ENCODE results near the gene NAALADL2.

Gene NAALADL2

DNA sequence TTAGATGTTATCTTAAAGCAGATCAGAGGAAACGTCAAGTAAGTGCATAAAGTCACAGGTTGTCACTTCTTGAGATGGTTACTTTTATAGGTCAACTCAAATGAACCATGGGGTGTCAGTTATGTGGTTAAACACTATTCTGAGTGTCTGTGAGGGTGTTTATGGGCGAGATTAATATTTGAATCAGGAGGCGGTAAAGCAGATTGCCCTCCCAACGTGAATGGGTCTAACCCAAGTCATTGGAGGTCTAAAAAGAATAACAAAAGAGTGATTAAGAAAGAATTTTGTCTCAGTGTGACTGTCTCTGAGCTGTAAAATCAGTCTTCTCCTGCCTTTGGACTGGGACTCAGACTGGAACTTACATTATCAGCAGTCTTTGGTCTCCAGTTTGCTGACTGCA lies 977.5 kb downstream of the NAALADL2 start:
- DNase-seq (ENCODE audit: low read depth) = no peak
- TF ChIP-seq, protein P1, sequence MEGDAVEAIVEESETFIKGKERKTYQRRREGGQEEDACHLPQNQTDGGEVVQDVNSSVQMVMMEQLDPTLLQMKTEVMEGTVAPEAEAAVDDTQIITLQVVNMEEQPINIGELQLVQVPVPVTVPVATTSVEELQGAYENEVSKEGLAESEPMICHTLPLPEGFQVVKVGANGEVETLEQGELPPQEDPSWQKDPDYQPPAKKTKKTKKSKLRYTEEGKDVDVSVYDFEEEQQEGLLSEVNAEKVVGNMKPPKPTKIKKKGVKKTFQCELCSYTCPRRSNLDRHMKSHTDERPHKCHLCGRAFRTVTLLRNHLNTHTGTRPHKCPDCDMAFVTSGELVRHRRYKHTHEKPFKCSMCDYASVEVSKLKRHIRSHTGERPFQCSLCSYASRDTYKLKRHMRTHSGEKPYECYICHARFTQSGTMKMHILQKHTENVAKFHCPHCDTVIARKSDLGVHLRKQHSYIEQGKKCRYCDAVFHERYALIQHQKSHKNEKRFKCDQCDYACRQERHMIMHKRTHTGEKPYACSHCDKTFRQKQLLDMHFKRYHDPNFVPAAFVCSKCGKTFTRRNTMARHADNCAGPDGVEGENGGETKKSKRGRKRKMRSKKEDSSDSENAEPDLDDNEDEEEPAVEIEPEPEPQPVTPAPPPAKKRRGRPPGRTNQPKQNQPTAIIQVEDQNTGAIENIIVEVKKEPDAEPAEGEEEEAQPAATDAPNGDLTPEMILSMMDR (conservative IDR thresholded peaks at IDR 0.05; ENCODE audit: control insufficient read depth, insufficient read depth, low read depth, low read length) = no peak
- H3K4me3 ChIP-seq (ENCODE audit: control insufficient read depth, low read depth, low read length) = no peak overlapping the region

DNA sequence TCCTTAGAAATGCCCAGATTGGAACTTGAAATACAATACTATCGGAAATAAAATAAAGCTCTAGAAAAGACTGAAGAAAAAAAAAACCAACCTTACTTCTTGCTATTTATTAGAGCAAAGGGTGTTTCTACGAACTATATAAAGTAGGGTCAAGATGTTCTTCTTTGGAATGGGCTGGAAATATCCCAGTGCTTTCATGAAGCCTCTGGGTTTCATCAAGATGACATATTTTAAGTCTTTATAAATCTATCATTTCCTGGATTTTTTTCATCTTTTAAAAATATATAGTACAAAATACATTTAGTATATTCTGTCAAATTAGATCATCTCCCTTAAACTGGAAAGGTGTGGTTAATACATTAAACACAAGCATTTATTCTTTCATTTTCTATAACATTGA lies 978.8 kb downstream of the NAALADL2 start:
- H3K4me3 ChIP-seq (ENCODE audit: control insufficient read depth, low read depth, low read length) = no peak overlapping the region
- DNase-seq (ENCODE audit: low read depth) = no peak
- TF ChIP-seq, protein P1 (conservative IDR thresholded peaks at IDR 0.05; ENCODE audit: control insufficient read depth, insufficient read depth, low read depth, low read length) = no peak

DNA sequence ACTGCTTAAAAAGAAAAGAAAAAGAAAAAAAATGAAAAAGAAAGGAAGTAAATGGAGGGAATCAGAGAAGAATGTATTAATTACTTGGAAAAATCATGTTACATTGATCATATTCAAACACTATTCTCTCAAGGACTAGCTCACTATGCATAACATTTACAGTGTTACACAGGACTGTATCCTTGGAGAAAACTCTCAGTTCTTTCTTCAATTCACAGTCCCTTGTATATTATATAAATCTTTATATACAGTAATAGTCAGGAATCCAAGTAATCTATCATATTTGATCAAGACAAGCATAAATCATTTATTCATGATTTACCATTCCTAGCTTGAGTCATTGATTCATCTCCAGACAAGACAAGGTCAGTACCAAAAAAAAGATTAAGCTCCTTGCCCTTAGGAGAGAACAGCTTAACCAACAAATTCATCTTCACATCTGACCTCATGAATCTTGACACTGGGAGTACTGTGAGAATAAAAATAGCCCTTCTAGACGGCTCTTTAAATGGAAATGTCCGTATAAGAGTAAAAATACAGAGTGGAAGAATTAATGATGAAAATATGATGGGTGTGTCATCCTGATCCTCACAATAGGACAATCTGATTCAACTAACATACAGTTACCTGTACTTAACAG lies 980.4 kb downstream of the NAALADL2 start:
- no peak overlapping the region for H3K4me3 ChIP-seq (ENCODE audit: control insufficient read depth, low read depth, low read length)
- no peak for DNase-seq (ENCODE audit: low read depth)
- TF ChIP-seq, protein P1 (conservative IDR thresholded peaks at IDR 0.05; ENCODE audit: control insufficient read depth, insufficient read depth, low read depth, low read length) = no peak

DNA sequence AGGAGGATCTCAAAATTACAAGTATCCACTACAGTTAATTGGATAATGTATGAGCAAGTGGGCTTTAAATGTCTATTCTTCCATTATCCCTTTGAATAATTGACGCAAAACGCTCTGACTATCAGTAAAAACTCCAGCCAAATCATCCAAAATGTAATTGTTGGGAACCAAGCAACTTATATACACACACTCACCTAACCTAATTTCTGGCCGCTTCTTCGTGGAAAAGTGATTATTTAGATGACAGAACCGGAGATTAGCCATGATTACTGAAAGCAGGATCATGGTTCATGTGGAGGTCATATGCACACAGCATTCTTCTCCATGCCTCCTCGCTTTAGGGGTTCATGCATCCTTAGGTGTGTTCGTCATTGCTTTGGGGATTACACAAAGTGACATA lies 992.4 kb downstream of the NAALADL2 start:
- no peak for DNase-seq (ENCODE audit: low read depth)
- H3K4me3 ChIP-seq (ENCODE audit: control insufficient read depth, low read depth, low read length) = no peak overlapping the region
- TF ChIP-seq, protein P1 (conservative IDR thresholded peaks at IDR 0.05; ENCODE audit: control insufficient read depth, insufficient read depth, low read depth, low read length) = no peak

DNA sequence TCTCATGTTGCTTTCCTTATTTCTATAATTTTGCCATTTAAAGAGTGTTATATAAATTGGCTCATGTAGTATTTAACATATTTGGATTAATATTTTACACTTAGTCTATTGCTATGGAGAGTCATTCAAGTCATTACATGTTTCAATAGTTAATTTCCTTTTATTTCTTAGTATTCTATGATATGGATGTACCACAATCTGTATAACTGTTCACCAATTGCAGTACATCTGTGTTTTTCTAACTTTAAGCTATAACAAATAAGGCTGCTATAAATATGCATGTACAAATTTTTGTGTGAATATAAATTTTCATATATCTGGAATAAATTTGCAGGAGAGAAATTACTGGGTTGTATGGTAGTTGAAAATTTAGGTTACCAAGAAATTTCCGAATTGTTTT lies 993.4 kb downstream of the NAALADL2 start:
- DNase-seq (ENCODE audit: low read depth) = no peak
- H3K4me3 ChIP-seq (ENCODE audit: control insufficient read depth, low read depth, low read length) = no peak overlapping the region
- TF ChIP-seq, protein P1 (conservative IDR thresholded peaks at IDR 0.05; ENCODE audit: control insufficient read depth, insufficient read depth, low read depth, low read length) = no peak

DNA sequence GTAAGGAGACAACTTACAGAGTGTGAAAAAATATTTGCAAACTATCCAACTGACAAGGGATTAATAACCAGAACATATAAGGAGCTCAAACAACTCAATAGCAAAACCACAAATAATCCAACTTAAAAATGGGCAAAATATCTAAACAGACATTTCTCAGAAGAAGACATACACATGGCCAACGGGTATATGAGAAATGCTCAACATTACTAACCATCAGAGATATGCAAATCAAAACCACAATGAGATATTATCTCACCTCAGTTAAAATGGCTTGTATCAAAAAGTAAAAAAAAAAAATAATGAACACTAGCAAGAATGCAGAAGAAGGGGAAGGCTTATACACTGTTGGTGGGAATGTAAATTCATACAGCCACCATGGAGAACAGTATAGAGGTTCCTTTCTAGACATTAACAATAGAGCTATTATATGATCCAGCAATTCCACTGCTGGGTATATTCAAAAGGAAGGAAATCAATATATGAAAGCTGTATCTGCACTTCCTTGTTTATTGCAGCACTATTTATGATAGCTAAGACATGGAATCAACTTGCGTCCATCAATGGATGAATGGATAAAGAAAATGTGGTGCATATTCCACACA lies 998.6 kb downstream of the NAALADL2 start:
- no peak for DNase-seq (ENCODE audit: low read depth)
- TF ChIP-seq, protein P1 (conservative IDR thresholded peaks at IDR 0.05; ENCODE audit: control insufficient read depth, insufficient read depth, low read depth, low read length) = no peak
- H3K4me3 ChIP-seq (ENCODE audit: control insufficient read depth, low read depth, low read length) = no peak overlapping the region

Measured in fibroblast of mammary gland (primary cell).